ENCODE results near the gene TMIGD2.
"Not testable (repeated sequence)": the region's sequence is repeated elsewhere in the genome, so short reads cannot be mapped to it uniquely, and the experiment has no call there.

The TMIGD2 gene

DNA sequence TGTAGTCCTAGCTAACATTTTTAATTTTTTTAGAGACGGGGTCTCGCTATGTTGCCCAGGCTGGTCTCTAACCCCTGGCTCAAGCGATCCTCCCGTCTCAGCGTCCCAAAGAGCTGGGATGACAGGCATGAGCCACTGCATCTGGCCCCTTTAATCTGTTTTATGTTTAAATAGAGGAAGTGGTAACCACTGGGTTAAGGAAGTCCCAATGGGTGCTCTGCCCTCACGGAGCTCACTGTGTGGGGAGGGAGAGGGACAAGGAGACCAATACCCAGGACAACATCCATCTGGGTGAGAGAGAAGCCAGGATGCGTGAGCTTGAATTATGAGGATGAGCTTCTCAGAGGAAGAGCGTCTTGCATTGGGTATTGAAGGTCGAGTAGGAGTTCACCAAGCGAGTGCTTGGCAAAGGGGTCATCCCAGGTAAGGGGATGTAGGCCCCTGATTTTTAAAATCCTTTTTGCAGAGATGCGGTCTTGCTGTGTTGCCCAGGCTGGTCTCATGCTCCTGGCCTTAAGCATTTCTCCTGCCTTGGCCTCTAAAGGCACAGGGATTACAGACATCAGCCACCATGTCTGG lies 41.5 kb downstream of the TMIGD2 start:
- TF ChIP-seq, protein P1, sequence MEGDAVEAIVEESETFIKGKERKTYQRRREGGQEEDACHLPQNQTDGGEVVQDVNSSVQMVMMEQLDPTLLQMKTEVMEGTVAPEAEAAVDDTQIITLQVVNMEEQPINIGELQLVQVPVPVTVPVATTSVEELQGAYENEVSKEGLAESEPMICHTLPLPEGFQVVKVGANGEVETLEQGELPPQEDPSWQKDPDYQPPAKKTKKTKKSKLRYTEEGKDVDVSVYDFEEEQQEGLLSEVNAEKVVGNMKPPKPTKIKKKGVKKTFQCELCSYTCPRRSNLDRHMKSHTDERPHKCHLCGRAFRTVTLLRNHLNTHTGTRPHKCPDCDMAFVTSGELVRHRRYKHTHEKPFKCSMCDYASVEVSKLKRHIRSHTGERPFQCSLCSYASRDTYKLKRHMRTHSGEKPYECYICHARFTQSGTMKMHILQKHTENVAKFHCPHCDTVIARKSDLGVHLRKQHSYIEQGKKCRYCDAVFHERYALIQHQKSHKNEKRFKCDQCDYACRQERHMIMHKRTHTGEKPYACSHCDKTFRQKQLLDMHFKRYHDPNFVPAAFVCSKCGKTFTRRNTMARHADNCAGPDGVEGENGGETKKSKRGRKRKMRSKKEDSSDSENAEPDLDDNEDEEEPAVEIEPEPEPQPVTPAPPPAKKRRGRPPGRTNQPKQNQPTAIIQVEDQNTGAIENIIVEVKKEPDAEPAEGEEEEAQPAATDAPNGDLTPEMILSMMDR (IDR thresholded peaks at IDR 0.05; ENCODE audit: low read length, missing control alignments): no peak
- H3K4me3 ChIP-seq (replicated peaks; ENCODE audit: low read depth, low read length): no peak overlapping the region

DNA sequence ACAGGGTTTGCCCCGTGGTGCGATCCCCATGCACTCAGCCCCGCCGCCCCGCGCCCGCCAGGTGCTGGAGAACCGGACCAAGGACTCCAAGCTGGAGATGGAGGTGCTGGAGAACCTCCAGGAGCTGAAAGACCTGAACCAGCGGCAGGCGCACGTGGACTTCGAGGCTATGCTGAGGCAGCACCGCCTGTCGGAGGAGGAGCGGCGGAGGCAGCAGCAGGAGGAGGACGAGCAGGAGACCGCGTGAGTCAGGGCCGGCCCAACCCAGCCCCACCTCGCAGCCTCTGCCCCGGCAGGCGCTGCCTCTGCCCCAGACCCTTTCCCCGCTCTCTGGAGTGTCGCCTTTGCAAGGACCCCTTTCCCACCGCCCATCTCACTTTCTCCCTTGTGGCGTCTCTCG lies 44.0 kb downstream of the TMIGD2 start:
- TF ChIP-seq, protein P1 (IDR thresholded peaks at IDR 0.05; ENCODE audit: low read length, missing control alignments): no peak
- no peak for DNase-seq (ENCODE audit: low read depth)
- no peak overlapping the region for H3K4me3 ChIP-seq (replicated peaks; ENCODE audit: low read depth, low read length)

More for the DNA sequence above, 41.5 kb downstream of the TMIGD2 start:
- DNase-seq (ENCODE audit: low read depth): no peak

DNA sequence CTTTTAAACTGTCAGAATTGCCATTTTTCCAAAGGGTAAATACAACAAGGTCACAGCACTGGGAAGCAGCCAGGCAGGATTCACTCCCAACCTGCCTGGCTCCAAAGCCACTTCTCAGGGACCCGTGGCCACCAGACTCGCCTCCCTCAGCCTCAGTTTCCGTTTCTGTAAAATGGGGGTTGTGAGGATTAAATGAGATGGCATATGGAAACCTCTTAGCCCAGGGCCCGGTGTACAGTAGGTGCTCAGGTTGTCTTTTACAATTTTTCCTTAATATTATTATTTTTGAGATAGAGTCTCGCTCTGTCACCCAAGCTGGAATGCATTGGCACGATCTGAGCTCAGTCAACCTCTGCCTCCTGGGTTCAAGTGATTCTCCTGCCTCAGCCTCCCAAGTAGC lies 45.2 kb downstream of the TMIGD2 start:
- DNase-seq (ENCODE audit: low read depth): no peak
- TF ChIP-seq, protein P1 (IDR thresholded peaks at IDR 0.05; ENCODE audit: low read length, missing control alignments): no peak
- H3K4me3 ChIP-seq (replicated peaks; ENCODE audit: low read depth, low read length): no peak overlapping the region

DNA sequence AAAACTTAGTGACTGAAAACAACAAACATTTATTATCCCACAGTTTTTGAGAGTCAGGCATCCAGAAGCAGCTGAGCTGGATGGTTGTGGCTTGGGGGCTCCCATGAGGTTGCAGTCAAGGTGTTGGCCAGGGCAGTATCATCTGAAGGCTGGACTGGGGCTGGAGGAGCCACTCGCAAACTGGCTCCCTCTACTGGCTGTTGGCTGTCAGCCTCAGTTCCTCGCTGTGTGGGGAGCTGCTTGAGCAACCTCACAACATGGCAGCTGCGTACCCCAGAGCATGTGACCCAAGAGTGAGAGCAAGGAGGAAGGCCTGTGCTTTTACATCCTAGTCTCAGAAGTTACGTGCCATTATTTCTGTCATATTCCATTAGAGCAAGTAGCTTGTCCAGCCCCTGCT lies 45.6 kb downstream of the TMIGD2 start:
- TF ChIP-seq, protein P1 (IDR thresholded peaks at IDR 0.05; ENCODE audit: low read length, missing control alignments): no peak
- no peak for DNase-seq (ENCODE audit: low read depth)
- H3K4me3 ChIP-seq (replicated peaks; ENCODE audit: low read depth, low read length): no peak overlapping the region

DNA sequence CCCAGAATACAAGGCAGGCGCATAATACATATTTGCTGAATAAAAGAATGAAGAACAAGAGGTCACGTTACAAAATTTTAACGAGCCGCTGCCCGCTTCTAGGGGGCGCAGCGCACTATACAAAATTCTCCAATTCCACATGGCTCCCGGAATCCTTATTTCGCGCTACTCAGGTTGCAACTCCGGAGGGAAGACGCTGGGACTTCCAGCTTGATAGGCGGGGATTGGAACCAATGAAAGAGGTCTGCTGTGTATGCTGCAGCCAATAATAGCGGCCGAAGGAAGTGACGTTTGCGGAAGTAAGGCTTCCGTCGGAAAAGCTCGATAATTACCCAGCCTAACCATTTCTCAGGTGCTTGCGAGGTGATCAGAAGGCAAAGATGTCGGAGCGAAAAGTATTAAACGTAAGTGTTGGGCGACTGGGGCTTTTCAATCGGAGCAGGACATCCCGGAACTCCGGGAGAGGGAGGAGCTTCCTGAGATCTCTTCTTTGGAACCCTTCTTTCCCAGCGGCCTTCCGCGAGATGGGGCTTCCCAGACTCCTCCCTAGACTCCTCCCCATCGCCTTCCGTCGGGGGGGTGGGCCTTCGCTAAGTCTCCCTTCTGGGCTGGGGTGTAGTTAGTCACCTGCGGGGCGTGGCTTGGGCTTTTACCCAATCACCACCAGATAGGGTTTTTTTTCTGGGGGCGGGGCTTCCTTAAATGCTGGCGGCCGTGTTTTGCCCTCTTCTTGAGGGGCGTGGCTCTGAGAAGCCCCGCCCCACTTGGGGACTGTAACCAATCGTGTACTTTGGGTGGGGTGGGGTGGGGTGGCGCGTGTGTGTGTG lies 55.2 kb downstream of the TMIGD2 start, which contains the start of gene YJU2:
Gene YJU2 (plus strand): TSS at position 314 of the 827 bp plus-strand sequence. CDS start 67 bp downstream, at position 381.
- peak within 1 kb of the TSS; percentile 81 for H3K4me3 ChIP-seq (replicated peaks; ENCODE audit: low read depth, low read length)
- peak; percentile 100 for DNase-seq (ENCODE audit: low read depth)
- TF ChIP-seq, protein P1 (IDR thresholded peaks at IDR 0.05; ENCODE audit: low read length, missing control alignments): peak; percentile 50

DNA sequence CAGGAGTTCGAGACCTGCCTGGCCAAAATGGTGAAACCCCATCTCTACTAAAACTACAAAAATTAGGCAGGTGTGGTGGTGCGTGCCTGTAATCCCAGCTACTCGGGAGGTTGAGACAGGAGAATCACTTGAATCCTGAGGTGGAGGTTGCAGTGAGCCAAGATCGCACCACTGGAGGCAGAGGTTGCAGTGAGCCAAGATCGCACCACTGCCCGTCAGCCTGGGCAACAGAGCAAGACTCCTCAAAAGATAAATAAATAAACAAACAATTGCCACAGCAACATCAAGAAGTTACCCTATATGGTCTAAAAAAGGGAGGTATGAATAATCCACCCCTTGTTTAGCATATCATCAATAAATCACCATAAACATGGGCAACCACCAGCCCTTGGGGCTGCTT lies 56.3 kb downstream of the TMIGD2 start:
- DNase-seq (ENCODE audit: low read depth); H3K4me3 ChIP-seq (replicated peaks; ENCODE audit: low read depth, low read length): not testable (repeated sequence)
